ENCODE measurements around the gene GLRX3.
"Not testable (repeated sequence)": the region's sequence is repeated elsewhere in the genome, so short reads cannot be mapped to it uniquely, and the experiment has no call there.

Gene GLRX3

GRCh38 chr10:130136226-130137089, at the start of gene GLRX3:
GLRX3 (plus strand) TSS chr10:130136391; CDS start chr10:130136421, 30 bp downstream.
- in situ Hi-C loops (cut with HindIII; ENCODE audit: low pct_ligation_motif_present, low pct_unique_long_range_greater_than_20kb, low sequenced_read_pairs): no loop called here
- peak; percentile 89 for DNase-seq

GRCh38 chr10:130090565-130090964, 45.6 kb upstream of the GLRX3 start:
- in situ Hi-C loops (cut with HindIII; ENCODE audit: low pct_ligation_motif_present, low pct_unique_long_range_greater_than_20kb, low sequenced_read_pairs); DNase-seq: not testable (repeated sequence)

- in situ Hi-C loops (cut with HindIII; ENCODE audit: low pct_ligation_motif_present, low pct_unique_long_range_greater_than_20kb, low sequenced_read_pairs): no loop called here
- no peak for DNase-seq
Measured at GRCh38 chr10:130099344-130099743, 36.8 kb upstream of the GLRX3 start.

GRCh38 chr10:130105724-130106123, 30.5 kb upstream of the GLRX3 start:
- in situ Hi-C loops (cut with HindIII; ENCODE audit: low pct_ligation_motif_present, low pct_unique_long_range_greater_than_20kb, low sequenced_read_pairs): no loop called here
- DNase-seq: no peak

GRCh38 chr10:130108146-130108545, 28.0 kb upstream of the GLRX3 start:
- DNase-seq; in situ Hi-C loops (cut with HindIII; ENCODE audit: low pct_ligation_motif_present, low pct_unique_long_range_greater_than_20kb, low sequenced_read_pairs): not testable (repeated sequence)

- DNase-seq: no peak
- in situ Hi-C loops (cut with HindIII; ENCODE audit: low pct_ligation_motif_present, low pct_unique_long_range_greater_than_20kb, low sequenced_read_pairs): no loop called here
Measured at GRCh38 chr10:130108934-130109604, 27.1 kb upstream of the GLRX3 start.

- DNase-seq: peak; percentile 86
- in situ Hi-C loops (cut with HindIII; ENCODE audit: low pct_ligation_motif_present, low pct_unique_long_range_greater_than_20kb, low sequenced_read_pairs): no loop called here
Measured at GRCh38 chr10:130109796-130110245, 26.4 kb upstream of the GLRX3 start.

GRCh38 chr10:130110246-130111112, 25.7 kb upstream of the GLRX3 start, which contains the start of gene C10orf143:
C10orf143 (minus strand) TSS chr10:130110830; CDS start chr10:130110772, 58 bp downstream.
- DNase-seq: peak; percentile 97

GRCh38 chr10:130111113-130111851, 24.9 kb upstream of the GLRX3 start:
- peak; percentile 98 for DNase-seq
- in situ Hi-C loops (cut with HindIII; ENCODE audit: low pct_ligation_motif_present, low pct_unique_long_range_greater_than_20kb, low sequenced_read_pairs): no loop called here

More at GRCh38 chr10:130110246-130111112, 25.7 kb upstream of the GLRX3 start, which contains the start of gene C10orf143:
- in situ Hi-C loops (cut with HindIII; ENCODE audit: low pct_ligation_motif_present, low pct_unique_long_range_greater_than_20kb, low sequenced_read_pairs): no loop called here

- DNase-seq: no peak
- in situ Hi-C loops (cut with HindIII; ENCODE audit: low pct_ligation_motif_present, low pct_unique_long_range_greater_than_20kb, low sequenced_read_pairs): no loop called here
Measured at GRCh38 chr10:130111852-130112180, 24.4 kb upstream of the GLRX3 start.

- DNase-seq: no peak
- in situ Hi-C loops (cut with HindIII; ENCODE audit: low pct_ligation_motif_present, low pct_unique_long_range_greater_than_20kb, low sequenced_read_pairs): no loop called here
Measured at GRCh38 chr10:130112821-130113220, 23.4 kb upstream of the GLRX3 start.

- in situ Hi-C loops (cut with HindIII; ENCODE audit: low pct_ligation_motif_present, low pct_unique_long_range_greater_than_20kb, low sequenced_read_pairs); DNase-seq: not testable (repeated sequence)
Measured at GRCh38 chr10:130116942-130117341, 19.2 kb upstream of the GLRX3 start.

GRCh38 chr10:130117535-130117934, 18.7 kb upstream of the GLRX3 start:
- DNase-seq; in situ Hi-C loops (cut with HindIII; ENCODE audit: low pct_ligation_motif_present, low pct_unique_long_range_greater_than_20kb, low sequenced_read_pairs): not testable (repeated sequence)

GRCh38 chr10:130121486-130122079, 14.6 kb upstream of the GLRX3 start:
- DNase-seq: no peak
- in situ Hi-C loops (cut with HindIII; ENCODE audit: low pct_ligation_motif_present, low pct_unique_long_range_greater_than_20kb, low sequenced_read_pairs): no loop called here

GRCh38 chr10:130127364-130128061, 8.7 kb upstream of the GLRX3 start:
- in situ Hi-C loops (cut with HindIII; ENCODE audit: low pct_ligation_motif_present, low pct_unique_long_range_greater_than_20kb, low sequenced_read_pairs): no loop called here
- peak; percentile 76 for DNase-seq

GRCh38 chr10:130128062-130128781, 8.0 kb upstream of the GLRX3 start:
- in situ Hi-C loops (cut with HindIII; ENCODE audit: low pct_ligation_motif_present, low pct_unique_long_range_greater_than_20kb, low sequenced_read_pairs): no loop called here
- DNase-seq: no peak
